ENCODE results near the gene PDCD1. TPM values are rescaled to one million over a fixed set of nuclear protein-coding genes. Genes with fewer than 3 reads are reported as not detected.

Gene PDCD1
- total RNA-seq, 3 donors from 2014 or later (not counting 1 experiment from before 2014, with no cell fraction given) = 0.45 TPM; not detected in 2

GRCh38 chr2:241887806-241888522 lies 29.3 kb upstream of the PDCD1 start:
- no peaks in the 10 kb centered on the region for H3K36me3 ChIP-seq (ENCODE audit: control insufficient read depth, insufficient read depth, low read length)
- H3K27me3 ChIP-seq (ENCODE audit: control insufficient read depth, insufficient read depth, low read length) = no peaks in the 10 kb centered on the region
- DNase-seq = no peak
- no peak overlapping the region for H3K4me3 ChIP-seq (ENCODE audit: low read length)
- intact Hi-C loops (cut with micrococcal nuclease) = loop anchor here (10.0 kb wide), 1 partner anchor 533 kb away; the partner anchor contains the start of gene FARP2
- TF ChIP-seq CTCF (IDR thresholded peaks at IDR 0.05) = no peak
- 94% methylated on average over 15 of the region's 24 CpGs for WGBS (ENCODE audit: insufficient coverage)
- H3K27ac ChIP-seq (ENCODE audit: low read length) = no peak overlapping the region
- peaks cover 6 to 26% of the 10 kb centered on the region in 2 donors for H3K4me1 Mint-ChIP-seq
- no peak for ATAC-seq
- no peaks in the 10 kb centered on the region for H3K9me3 ChIP-seq (ENCODE audit: control insufficient read depth, insufficient read depth, low read length)
- H3K4me1 ChIP-seq (ENCODE audit: control insufficient read depth, insufficient read depth, low read length) = peaks cover 8% of the 10 kb centered on the region
- H3K27ac Mint-ChIP-seq = peak overlapping the region in 1 of 2 donors; percentile 48
- H3K36me3 Mint-ChIP-seq = no peaks in the 10 kb centered on the region
- H3K4me3 Mint-ChIP-seq = no peak overlapping the region
- H3K27me3 Mint-ChIP-seq (ENCODE audit: low read depth in 2 of 2) = no peaks in the 10 kb centered on the region
- no peaks in the 10 kb centered on the region for H3K9me3 Mint-ChIP-seq

GRCh38 chr2:241886840-241887447 lies 28.2 kb upstream of the PDCD1 start:
- Mint-ChIP-seq H3K27me3 (ENCODE audit: low read depth in 2 of 2) (no peaks in the 10 kb centered on the region), H3K4me1 (peaks cover 14 to 36% of the 10 kb centered on the region in 2 donors), H3K9me3 (no peaks in the 10 kb centered on the region), H3K27ac (no peak overlapping the region), H3K4me3 (no peak overlapping the region), H3K36me3 (no peaks in the 10 kb centered on the region)
- no peak for DNase-seq
- WGBS (ENCODE audit: insufficient coverage) = 94% methylated on average over 19 of the region's 19 CpGs
- intact Hi-C loops (cut with micrococcal nuclease) = loop anchor here (10.0 kb wide), 1 partner anchor 532 kb away; the partner anchor contains the start of gene FARP2
- Histone ChIP-seq H3K27me3 (ENCODE audit: control insufficient read depth, insufficient read depth, low read length) (no peaks in the 10 kb centered on the region), H3K4me1 (ENCODE audit: control insufficient read depth, insufficient read depth, low read length) (peaks cover 17% of the 10 kb centered on the region), H3K9me3 (ENCODE audit: control insufficient read depth, insufficient read depth, low read length) (no peaks in the 10 kb centered on the region), H3K4me3 (ENCODE audit: low read length) (no peak overlapping the region), H3K36me3 (ENCODE audit: control insufficient read depth, insufficient read depth, low read length) (no peaks in the 10 kb centered on the region), H3K27ac (ENCODE audit: low read length) (no peak overlapping the region)
- ATAC-seq = no peak
- no peak for TF ChIP-seq CTCF (IDR thresholded peaks at IDR 0.05)

GRCh38 chr2:241885946-241886643 lies 27.4 kb upstream of the PDCD1 start:
- no peak for TF ChIP-seq CTCF (IDR thresholded peaks at IDR 0.05)
- Histone ChIP-seq H3K4me3 (ENCODE audit: low read length) (no peak overlapping the region), H3K27me3 (ENCODE audit: control insufficient read depth, insufficient read depth, low read length) (no peaks in the 10 kb centered on the region), H3K36me3 (ENCODE audit: control insufficient read depth, insufficient read depth, low read length) (no peaks in the 10 kb centered on the region), H3K27ac (ENCODE audit: low read length) (no peak overlapping the region), H3K9me3 (ENCODE audit: control insufficient read depth, insufficient read depth, low read length) (no peaks in the 10 kb centered on the region), H3K4me1 (ENCODE audit: control insufficient read depth, insufficient read depth, low read length) (peaks cover 25% of the 10 kb centered on the region)
- no peak for ATAC-seq
- Mint-ChIP-seq H3K36me3 (no peaks in the 10 kb centered on the region), H3K27me3 (ENCODE audit: low read depth in 2 of 2) (no peaks in the 10 kb centered on the region), H3K27ac (no peak overlapping the region), H3K4me1 (peaks cover 23 to 45% of the 10 kb centered on the region in 2 donors), H3K4me3 (no peak overlapping the region), H3K9me3 (no peaks in the 10 kb centered on the region)
- WGBS (ENCODE audit: insufficient coverage) = 73% methylated on average over 15 of the region's 15 CpGs
- intact Hi-C loops (cut with micrococcal nuclease) = loop anchor here (10.0 kb wide), 1 partner anchor 531 kb away; the partner anchor contains the start of gene FARP2
- no peak for DNase-seq
